HEK293T (cell line): ENCODE measurements around the gene ALCAM.

Experiments used
- CTCF ChIA-PET: fragments of 350-600 bp; formaldehyde crosslinking; extraction: SDS; loops from one replicate; lab custom pipeline; 2021; ENCODE audit warnings: antibody characterized with exemption, inconsistent platforms; lab: Yijun Ruan, JAX
- POLR2A ChIA-PET: fragments of 350-600 bp; formaldehyde crosslinking; extraction: SDS; loops from one replicate; lab custom pipeline; 2020; ENCODE audit warnings: antibody characterized with exemption, inconsistent platforms; lab: Yijun Ruan, JAX
- DNase-seq: peaks from one replicate; pipeline ENCODE4 v3.0.0; 2012; ENCODE audit warnings: mixed read lengths; ENCODE audit errors: extremely low spot score
- ARNT ChIP-seq: fragments of 450-650 bp; IDR thresholded peaks from 2 replicates; pipeline ENCODE4 v1.6.1; 2017; ENCODE audit warnings: mild to moderate bottlenecking
- BHLHE40 ChIP-seq: fragments of 450-650 bp; IDR thresholded peaks from 2 replicates; pipeline ENCODE4 v1.6.1; 2016; ENCODE audit warnings: mild to moderate bottlenecking, moderate library complexity, borderline replicate concordance
- CTBP1 ChIP-seq: fragments of 450-650 bp; IDR thresholded peaks from 2 replicates; pipeline ENCODE4 v1.6.1; 2016; ENCODE audit warnings: borderline replicate concordance
- ELF4 ChIP-seq: fragments of 450-650 bp; IDR thresholded peaks from 2 replicates; pipeline ENCODE4 v1.6.1; 2017; ENCODE audit warnings: antibody characterized with exemption
- FOXA1 ChIP-seq: fragments of 450-650 bp; IDR thresholded peaks from 2 replicates; pipeline ENCODE4 v1.6.1; 2016; ENCODE audit warnings: mild to moderate bottlenecking
- FOXK2 ChIP-seq: fragments of 450-650 bp; IDR thresholded peaks from 2 replicates; pipeline ENCODE4 v1.6.1; 2016; ENCODE audit warnings: mild to moderate bottlenecking
- FOXM1 ChIP-seq: fragments of 450-650 bp; IDR thresholded peaks from 2 replicates; pipeline ENCODE4 v1.6.1; 2017; ENCODE audit warnings: mild to moderate bottlenecking, borderline replicate concordance
- HDGF ChIP-seq: fragments of 450-650 bp; IDR thresholded peaks from 2 replicates; pipeline ENCODE4 v1.6.1; 2017; ENCODE audit warnings: antibody characterized with exemption, borderline replicate concordance
- L3MBTL2 ChIP-seq: fragments of 450-650 bp; conservative IDR thresholded peaks from 2 replicates; pipeline ENCODE4 v1.6.1; 2016; ENCODE audit warnings: mild to moderate bottlenecking
- LEF1 ChIP-seq: fragments of 450-650 bp; IDR thresholded peaks from 2 replicates; pipeline ENCODE4 v1.6.1; 2017; ENCODE audit warnings: mild to moderate bottlenecking, borderline replicate concordance
- NFRKB ChIP-seq: fragments of 450-650 bp; IDR thresholded peaks from 2 replicates; pipeline ENCODE4 v1.6.1; 2016; ENCODE audit warnings: mild to moderate bottlenecking, moderate library complexity
- PKNOX1 ChIP-seq: fragments of 450-650 bp; IDR thresholded peaks from 2 replicates; pipeline ENCODE4 v1.6.1; 2016
- SP1 ChIP-seq: fragments of 450-650 bp; IDR thresholded peaks from 2 replicates; pipeline ENCODE4 v1.6.1; 2017
- SUZ12 ChIP-seq: fragments of 450-650 bp; IDR thresholded peaks from 2 replicates; pipeline ENCODE4 v1.6.1; 2016; ENCODE audit warnings: mild to moderate bottlenecking
- TARDBP ChIP-seq: fragments of 450-650 bp; IDR thresholded peaks from 2 replicates; pipeline ENCODE4 v1.6.1; 2016
- ZNF384 ChIP-seq: fragments of 450-650 bp; IDR thresholded peaks from 2 replicates; pipeline ENCODE4 v1.6.1; 2016

ALCAM gene

GRCh38 chr3:105513886-105514285 is 147.2 kb downstream of the ALCAM start:
- TF ChIP-seq PKNOX1, result no peak
- no peak for TF ChIP-seq FOXM1
- no peak for TF ChIP-seq SP1
- TF ChIP-seq FOXK2, result no peak
- TF ChIP-seq ZNF384, result no peak
- no peak for TF ChIP-seq NFRKB
- TF ChIP-seq TARDBP, result no peak
- TF ChIP-seq HDGF, result no peak
- no peak for TF ChIP-seq SUZ12
- no peak for TF ChIP-seq LEF1
- no peak for TF ChIP-seq CTBP1
- DNase-seq, result no peak
- ChIA-PET CTCF (no interaction called here), POLR2A (no interaction called here)

GRCh38 chr3:105515372-105515771 is 148.7 kb downstream of the ALCAM start:
- POLR2A ChIA-PET, result no interaction called here
- CTCF ChIA-PET, result no interaction called here

GRCh38 chr3:105516972-105517371 is 150.3 kb downstream of the ALCAM start:
- ChIA-PET POLR2A (no interaction called here), CTCF (interaction anchor here (0.8 to 1.4 kb wide), 3 partner anchors 13 to 287 kb away, joined by 3 read pairs; no protein-coding TSS in a partner anchor)
- peak; percentile 13 for DNase-seq
- TF ChIP-seq ARNT, result no peak
- peak; percentile 55 for TF ChIP-seq PKNOX1

More at GRCh38 chr3:105515372-105515771, 148.7 kb downstream of the ALCAM start:
- DNase-seq, result no peak
- TF ChIP-seq FOXA1, result no peak
- TF ChIP-seq ARNT, result no peak
- TF ChIP-seq L3MBTL2, result no peak
- no peak for TF ChIP-seq NFRKB
- TF ChIP-seq PKNOX1, result no peak
- TF ChIP-seq BHLHE40, result no peak

- ChIA-PET CTCF (no interaction called here), POLR2A (no interaction called here)
- no peak for DNase-seq
- TF ChIP-seq ARNT (no peak), CTBP1 (no peak), FOXA1 (no peak), L3MBTL2 (no peak), SUZ12 (no peak), TARDBP (no peak), FOXK2 (no peak), HDGF (no peak), BHLHE40 (no peak), FOXM1 (no peak), PKNOX1 (no peak), LEF1 (no peak), SP1 (no peak)
Observed at GRCh38 chr3:105518203-105518602, 151.5 kb downstream of the ALCAM start.

- ChIA-PET CTCF (interaction anchor here (0.6 kb wide), 1 partner anchor 9 kb away, joined by 6 read pairs; no protein-coding TSS in a partner anchor), POLR2A (no interaction called here)
- DNase-seq, result peak; percentile 36
- TF ChIP-seq FOXK2 (no peak), PKNOX1 (peak; percentile 84)
Observed at GRCh38 chr3:105518806-105519418, 152.2 kb downstream of the ALCAM start.

- no peak for DNase-seq
- TF ChIP-seq ZNF384, result no peak
- no peak for TF ChIP-seq FOXK2
- no peak for TF ChIP-seq FOXM1
- no peak for TF ChIP-seq NFRKB
- TF ChIP-seq LEF1, result no peak
- no peak for TF ChIP-seq L3MBTL2
- TF ChIP-seq SP1, result no peak
- TF ChIP-seq CTBP1, result no peak
- no peak for TF ChIP-seq PKNOX1
- TF ChIP-seq ARNT, result no peak
- no peak for TF ChIP-seq ELF4
- TF ChIP-seq HDGF, result no peak
- TF ChIP-seq SUZ12, result no peak
- no peak for TF ChIP-seq TARDBP
- no peak for TF ChIP-seq BHLHE40
- no peak for TF ChIP-seq FOXA1
- CTCF ChIA-PET, result no interaction called here
- POLR2A ChIA-PET, result no interaction called here
Observed at GRCh38 chr3:105521770-105522169, 155.1 kb downstream of the ALCAM start.
